CD4-positive, alpha-beta T cell (primary cell): ENCODE data around the gene SPATA16. TPM values are rescaled to one million over a fixed set of nuclear protein-coding genes. Genes with fewer than 3 reads are reported as not detected.

ENCODE experiments used
- ATAC-seq: fragments of 200-7000 bp; cut with Tn5 transposase; one replicate; pipeline ENCODE4 v1.10.0; 2022; ENCODE audit warnings: mild to moderate bottlenecking; ENCODE audit not compliant: poor library complexity
- CTCF ChIA-PET: fragments of 350-600 bp; sonication (Branson Sonifier 250); formaldehyde crosslinking; loops from one replicate; lab custom pipeline; 2021; ENCODE audit warnings: antibody characterized with exemption, inconsistent platforms; lab: Charles Lee
- POLR2A ChIA-PET: fragments of 350-600 bp; sonication (Branson Sonifier 250); formaldehyde crosslinking; loops from one replicate; lab custom pipeline; 2021; ENCODE audit warnings: antibody characterized with exemption, inconsistent platforms; lab: Charles Lee
- DNase-seq, 14 experiments: peaks; one replicate each; pipeline ENCODE4 v3.0.0-alpha.2; 2013 to 2020; ENCODE audit warnings: mixed read lengths in 2 of 14
- H3K27ac ChIP-seq, 2 donors: one replicate each; pipeline versions ENCODE4 v1.5.1 to v1.7.0; 2013; ENCODE audit warnings: low read length in 2 of 2, low read depth in 1 of 2, mild to moderate bottlenecking in 1 of 2
- H3K27me3 ChIP-seq, 2 experiments: 1 replicate in 1 of 2; 2 replicates in 1 of 2; pipeline versions ENCODE4 v1.6.1 to v1.7.0; 2013; ENCODE audit warnings: low read length in 2 of 2, control low read depth in 1 of 2, mild to moderate bottlenecking in 1 of 2, moderate library complexity in 1 of 2; ENCODE audit not compliant: insufficient read depth in 2 of 2, control insufficient read depth in 1 of 2
- H3K36me3 ChIP-seq: one replicate; pipeline ENCODE4 v1.6.1; 2013; ENCODE audit warnings: low read length, control low read depth; ENCODE audit not compliant: insufficient read depth
- H3K4me1 ChIP-seq: one replicate; pipeline ENCODE4 v1.6.1; 2013; ENCODE audit warnings: low read length, control low read depth; ENCODE audit not compliant: insufficient read depth
- H3K4me3 ChIP-seq: one replicate; pipeline ENCODE4 v1.5.1; 2013; ENCODE audit warnings: mild to moderate bottlenecking, low read length, moderate library complexity
- H3K9me3 ChIP-seq, 2 experiments: 1 replicate in 1 of 2; 2 replicates in 1 of 2; pipeline versions ENCODE4 v1.6.1 to v1.7.0; 2013; ENCODE audit warnings: low read length in 2 of 2, mild to moderate bottlenecking in 2 of 2, control low read depth in 1 of 2, moderate library complexity in 1 of 2; ENCODE audit not compliant: control insufficient read depth in 1 of 2, insufficient read depth in 1 of 2
- H3K27ac Mint-ChIP-seq: one replicate; pipeline ENCODE4 v1.8.0; 2020; ENCODE audit warnings: mixed read lengths
- H3K27me3 Mint-ChIP-seq: one replicate; pipeline ENCODE4 v1.8.0; 2021; ENCODE audit warnings: mixed read lengths
- H3K36me3 Mint-ChIP-seq: one replicate; pipeline ENCODE4 v1.8.0; 2021; ENCODE audit warnings: low read depth, mixed read lengths
- H3K4me1 Mint-ChIP-seq: one replicate; pipeline ENCODE4 v1.8.0; 2021; ENCODE audit warnings: low read depth, mixed read lengths
- H3K4me3 Mint-ChIP-seq: one replicate; pipeline ENCODE4 v1.8.0; 2020; ENCODE audit warnings: mild to moderate bottlenecking, mixed read lengths
- H3K9me3 Mint-ChIP-seq: one replicate; pipeline ENCODE4 v1.8.0; 2020; ENCODE audit warnings: mixed read lengths
- intact Hi-C, 2 experiments: fragments of 100-400 bp; cut with DNase I in 1 of 2; cut with micrococcal nuclease in 1 of 2; formaldehyde crosslinking; loops; one replicate each; pipeline versions ENCODE4 v1.15.1 to v1.9.0; 2023 to 2025; cut with DNase I, micrococcal nuclease
- total RNA-seq, 174 experiments: library from RNA in 2 of 174; stranded (reverse) in 2 of 174; gene quantifications; one replicate each; pipeline ENCODE4 v1.2.3 and lab custom pipeline; 2021 to 2026
- TF ChIP-seq, protein P1 (sequence below): fragments of 200-600 bp; IDR thresholded peaks from one replicate; pipeline ENCODE4 v1.8.0; 2022; ENCODE audit warnings: antibody characterized with exemption, mild to moderate bottlenecking

The SPATA16 gene
- total RNA-seq, 2 experiments from 2014 or later: not detected

DNA sequence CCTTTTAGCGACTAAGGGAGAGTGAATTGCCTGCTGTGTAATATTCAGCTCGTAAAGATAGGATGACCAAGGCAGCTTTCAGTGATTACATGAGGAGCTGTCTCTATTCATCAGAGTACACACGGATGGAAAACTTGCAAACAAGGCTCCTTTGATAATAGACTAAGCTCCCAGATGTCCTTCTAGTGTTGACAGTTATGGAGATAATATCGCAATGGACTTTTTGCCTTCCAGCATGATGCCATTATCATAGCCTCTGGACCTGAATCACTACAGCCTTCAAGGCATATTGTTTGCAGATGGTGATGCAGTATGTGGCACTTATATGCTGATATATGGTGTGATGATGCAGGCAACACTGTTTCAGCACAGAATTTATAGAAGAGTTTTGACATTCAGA lies 296.6 kb downstream of the SPATA16 start:
- no peaks in the 10 kb centered on the region for H3K4me1 Mint-ChIP-seq
- Histone ChIP-seq H3K4me1 (no peaks in the 10 kb centered on the region), H3K27me3 (peaks cover 5 to 7% of the 10 kb centered on the region in 2 experiments), H3K4me3 (no peak overlapping the region), H3K9me3 (no peaks in the 10 kb centered on the region), H3K27ac (no peak overlapping the region), H3K36me3 (no peaks in the 10 kb centered on the region)
- POLR2A ChIA-PET: no interaction called here
- intact Hi-C loops: no loop called here
- DNase-seq: no peak
- no peaks in the 10 kb centered on the region for H3K9me3 Mint-ChIP-seq
- TF ChIP-seq, protein P1, sequence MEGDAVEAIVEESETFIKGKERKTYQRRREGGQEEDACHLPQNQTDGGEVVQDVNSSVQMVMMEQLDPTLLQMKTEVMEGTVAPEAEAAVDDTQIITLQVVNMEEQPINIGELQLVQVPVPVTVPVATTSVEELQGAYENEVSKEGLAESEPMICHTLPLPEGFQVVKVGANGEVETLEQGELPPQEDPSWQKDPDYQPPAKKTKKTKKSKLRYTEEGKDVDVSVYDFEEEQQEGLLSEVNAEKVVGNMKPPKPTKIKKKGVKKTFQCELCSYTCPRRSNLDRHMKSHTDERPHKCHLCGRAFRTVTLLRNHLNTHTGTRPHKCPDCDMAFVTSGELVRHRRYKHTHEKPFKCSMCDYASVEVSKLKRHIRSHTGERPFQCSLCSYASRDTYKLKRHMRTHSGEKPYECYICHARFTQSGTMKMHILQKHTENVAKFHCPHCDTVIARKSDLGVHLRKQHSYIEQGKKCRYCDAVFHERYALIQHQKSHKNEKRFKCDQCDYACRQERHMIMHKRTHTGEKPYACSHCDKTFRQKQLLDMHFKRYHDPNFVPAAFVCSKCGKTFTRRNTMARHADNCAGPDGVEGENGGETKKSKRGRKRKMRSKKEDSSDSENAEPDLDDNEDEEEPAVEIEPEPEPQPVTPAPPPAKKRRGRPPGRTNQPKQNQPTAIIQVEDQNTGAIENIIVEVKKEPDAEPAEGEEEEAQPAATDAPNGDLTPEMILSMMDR: no peak
- no peak overlapping the region for H3K4me3 Mint-ChIP-seq
- CTCF ChIA-PET: no interaction called here
- no peak overlapping the region for H3K27ac Mint-ChIP-seq
- peaks cover 29% of the 10 kb centered on the region for H3K27me3 Mint-ChIP-seq
- ATAC-seq: no peak
- no peaks in the 10 kb centered on the region for H3K36me3 Mint-ChIP-seq

DNA sequence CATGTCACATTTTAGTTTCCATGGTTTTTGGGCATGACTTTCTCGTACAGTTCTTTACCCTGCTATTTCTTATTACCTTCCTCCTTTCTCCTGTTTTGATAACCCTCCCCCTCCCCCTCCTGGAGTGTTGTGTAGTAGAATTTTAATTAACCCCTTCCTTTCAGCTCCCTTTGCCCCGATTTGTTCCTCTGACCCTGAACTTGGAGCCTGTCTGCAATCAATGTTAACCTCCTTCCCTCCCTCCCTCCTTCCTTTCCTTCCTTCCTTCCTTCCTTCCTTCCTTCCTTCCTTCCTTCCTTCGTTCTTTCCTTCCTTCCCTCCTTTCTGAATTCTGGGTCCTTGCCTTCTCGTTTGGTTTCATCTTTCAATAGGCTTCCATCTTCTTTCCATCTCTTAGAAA lies 300.1 kb downstream of the SPATA16 start:
- Mint-ChIP-seq H3K9me3 (no peaks in the 10 kb centered on the region), H3K36me3 (no peaks in the 10 kb centered on the region), H3K4me3 (no peak overlapping the region), H3K4me1 (no peaks in the 10 kb centered on the region), H3K27me3 (peaks cover 26% of the 10 kb centered on the region), H3K27ac (no peak overlapping the region)
- ATAC-seq (no peak), DNase-seq (no peak)
- CTCF ChIA-PET: no interaction called here
- Histone ChIP-seq H3K4me3 (no peak overlapping the region), H3K27ac (no peak overlapping the region), H3K27me3 (no peaks in the 10 kb centered on the region), H3K9me3 (no peaks in the 10 kb centered on the region), H3K4me1 (no peaks in the 10 kb centered on the region), H3K36me3 (no peaks in the 10 kb centered on the region)
- POLR2A ChIA-PET: no interaction called here
- intact Hi-C loops: no loop called here
- TF ChIP-seq, protein P1: no peak

DNA sequence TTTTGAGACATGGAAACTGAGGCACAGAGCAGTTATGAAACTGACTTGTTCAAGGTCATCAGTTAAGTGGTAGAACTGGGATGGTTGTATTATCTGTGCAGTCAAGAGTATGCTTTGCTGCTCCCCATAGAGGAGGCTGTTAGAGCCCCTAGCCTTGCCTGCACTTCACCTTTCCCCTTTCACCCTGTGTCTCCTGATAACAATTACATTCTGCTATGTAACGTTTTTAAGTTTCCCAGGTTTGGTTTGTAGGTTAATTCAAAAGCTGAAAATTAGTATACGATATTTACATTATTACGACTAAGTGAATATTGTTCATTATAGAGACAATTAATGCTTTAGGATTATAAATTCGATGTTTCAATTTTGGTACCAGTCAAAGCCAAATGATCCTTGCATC lies 300.6 kb downstream of the SPATA16 start:
- H3K27ac Mint-ChIP-seq: no peak overlapping the region
- H3K36me3 ChIP-seq: no peaks in the 10 kb centered on the region
- H3K27ac ChIP-seq: no peak overlapping the region
- H3K4me1 ChIP-seq: no peaks in the 10 kb centered on the region
- no peaks in the 10 kb centered on the region for H3K36me3 Mint-ChIP-seq
- H3K4me1 Mint-ChIP-seq: no peaks in the 10 kb centered on the region
- ChIA-PET POLR2A (no interaction called here), CTCF (no interaction called here)
- intact Hi-C loops: no loop called here
- DNase-seq: no peak
- H3K9me3 ChIP-seq: no peaks in the 10 kb centered on the region
- no peak overlapping the region for H3K4me3 Mint-ChIP-seq
- peaks cover 26% of the 10 kb centered on the region for H3K27me3 Mint-ChIP-seq
- TF ChIP-seq, protein P1: no peak
- no peak for ATAC-seq
- no peaks in the 10 kb centered on the region for H3K9me3 Mint-ChIP-seq
- no peaks in the 10 kb centered on the region for H3K27me3 ChIP-seq
- H3K4me3 ChIP-seq: no peak overlapping the region
